HG03064 (cell line): ENCODE data around the gene SLC26A9.

ENCODE experiments used
- ATAC-seq: cut with Tn5 transposase; IDR thresholded peaks from one replicate; pipeline ENCODE4 v1.9.1; 2021; ENCODE audit warnings: low read depth; ENCODE audit not compliant: unreplicated experiment

SLC26A9 gene

DNA sequence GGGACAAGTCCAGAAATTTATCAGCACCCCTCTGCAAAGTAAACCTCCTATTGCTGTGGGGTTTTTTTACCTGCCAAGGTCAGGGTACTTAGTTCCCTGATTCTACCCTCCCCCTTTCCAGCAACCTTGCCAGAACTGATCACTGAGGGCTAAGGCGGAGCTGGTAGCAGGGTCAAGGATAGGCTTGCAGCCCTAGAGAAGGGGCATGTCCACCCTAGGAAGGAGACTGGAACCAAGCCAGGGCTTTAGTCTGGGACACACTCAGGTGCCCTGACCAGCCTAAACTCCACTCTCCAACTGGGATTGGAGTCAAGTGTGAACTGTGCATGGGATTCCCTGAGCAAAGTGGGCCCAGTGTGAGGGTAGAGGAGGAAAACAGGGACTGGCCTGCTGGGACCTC, 6.5 kb upstream of the SLC26A9 start:
- ATAC-seq = no peak

DNA sequence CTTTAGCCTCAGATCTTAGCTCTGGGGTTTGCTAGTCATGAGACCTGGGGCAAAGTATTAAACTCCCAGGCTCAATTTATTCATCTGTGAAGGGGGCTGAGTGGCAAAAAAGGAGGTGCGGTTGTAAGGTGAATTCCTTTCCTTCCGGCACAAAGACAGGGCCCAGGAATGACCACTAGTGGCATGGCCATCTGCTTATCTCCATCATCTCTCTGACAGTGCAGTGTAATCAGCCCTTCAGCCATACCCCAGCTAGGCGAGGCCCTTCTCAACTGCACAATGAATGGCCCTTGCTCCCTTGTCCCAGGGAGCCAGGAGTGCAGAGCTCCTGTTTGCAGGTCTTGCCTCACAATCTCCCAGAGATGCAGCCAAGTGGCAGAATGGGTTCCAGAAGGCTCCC, 5.6 kb upstream of the SLC26A9 start:
- ATAC-seq = no peak

DNA sequence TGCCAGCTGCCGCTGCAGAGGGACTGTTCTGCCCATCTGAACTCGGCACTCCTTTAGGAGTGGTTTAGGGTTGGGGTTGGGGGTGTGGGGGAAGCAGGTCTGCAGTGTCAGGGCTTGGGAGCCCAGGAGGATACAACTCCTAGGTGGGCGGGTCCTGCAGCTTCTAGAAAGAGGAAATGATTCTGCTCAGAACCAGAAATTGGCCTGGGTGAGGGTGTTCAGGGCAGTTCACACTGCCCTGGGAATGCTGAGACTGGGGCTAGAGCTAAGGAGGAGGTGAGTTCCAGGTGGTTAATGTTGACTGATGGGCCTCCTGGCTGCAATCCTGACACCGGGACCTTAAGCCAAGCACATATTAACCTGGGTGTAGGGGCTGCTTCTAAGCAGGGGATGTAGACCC, 4.8 kb upstream of the SLC26A9 start:
- no peak for ATAC-seq

DNA sequence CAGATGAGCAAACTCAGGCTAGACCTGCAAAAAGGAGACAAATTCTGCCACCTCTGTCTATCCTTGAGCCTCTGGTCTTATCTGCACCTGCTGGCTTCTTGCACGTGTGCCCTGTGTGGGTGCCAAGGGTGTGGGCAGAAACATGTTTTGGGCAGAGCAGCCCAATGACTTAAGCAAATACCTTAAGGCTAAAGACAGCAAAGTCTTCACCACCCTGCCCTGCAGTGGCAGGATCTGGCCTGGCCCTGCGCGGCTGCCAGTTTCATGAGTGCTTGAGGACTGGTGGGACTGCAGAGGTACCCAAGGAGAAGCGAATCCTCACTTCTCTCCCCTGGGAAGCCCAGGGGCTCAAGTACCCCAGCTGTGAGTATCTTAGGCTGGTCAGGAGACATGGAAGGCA, 3.8 kb upstream of the SLC26A9 start:
- no peak for ATAC-seq

DNA sequence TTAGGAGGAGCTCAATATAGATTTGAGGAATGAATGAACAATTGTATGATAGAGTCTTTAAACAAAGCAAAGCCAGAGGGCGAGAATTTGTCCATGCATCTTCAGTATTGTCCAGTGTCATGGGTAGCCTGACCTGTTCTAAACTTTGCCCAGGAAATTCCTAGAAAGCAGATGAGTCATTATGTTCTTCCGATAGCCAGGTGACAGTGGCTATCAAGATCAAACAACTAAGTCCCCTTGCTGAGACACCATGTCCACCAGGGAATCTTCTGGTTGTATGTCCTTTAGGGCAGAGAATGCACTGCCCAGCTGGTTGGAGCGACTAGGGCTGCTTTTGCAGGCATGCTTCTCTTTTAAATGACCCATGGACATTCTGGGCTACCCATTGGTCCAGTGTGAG, 1.8 kb upstream of the SLC26A9 start:
- ATAC-seq = no peak

DNA sequence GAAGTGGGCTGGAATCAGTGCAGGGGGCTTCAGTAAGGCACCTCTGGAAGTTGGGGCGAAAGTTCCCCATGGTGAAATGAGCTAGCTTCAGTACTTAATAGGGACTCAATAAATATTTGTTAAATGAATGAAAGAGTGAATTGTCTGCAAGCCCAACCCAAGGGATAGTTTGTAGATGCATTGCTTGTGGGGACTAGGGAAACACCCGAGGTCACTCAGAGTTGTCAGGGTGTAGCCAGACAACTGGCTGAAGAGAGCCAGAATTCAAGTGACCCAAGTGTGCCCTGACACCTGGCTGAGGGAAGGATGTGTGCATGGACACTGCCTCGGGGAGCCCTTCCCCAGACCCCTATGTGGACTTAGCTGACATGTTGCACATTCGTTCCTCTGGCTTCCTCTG, 1.3 kb upstream of the SLC26A9 start:
- ATAC-seq = no peak

DNA sequence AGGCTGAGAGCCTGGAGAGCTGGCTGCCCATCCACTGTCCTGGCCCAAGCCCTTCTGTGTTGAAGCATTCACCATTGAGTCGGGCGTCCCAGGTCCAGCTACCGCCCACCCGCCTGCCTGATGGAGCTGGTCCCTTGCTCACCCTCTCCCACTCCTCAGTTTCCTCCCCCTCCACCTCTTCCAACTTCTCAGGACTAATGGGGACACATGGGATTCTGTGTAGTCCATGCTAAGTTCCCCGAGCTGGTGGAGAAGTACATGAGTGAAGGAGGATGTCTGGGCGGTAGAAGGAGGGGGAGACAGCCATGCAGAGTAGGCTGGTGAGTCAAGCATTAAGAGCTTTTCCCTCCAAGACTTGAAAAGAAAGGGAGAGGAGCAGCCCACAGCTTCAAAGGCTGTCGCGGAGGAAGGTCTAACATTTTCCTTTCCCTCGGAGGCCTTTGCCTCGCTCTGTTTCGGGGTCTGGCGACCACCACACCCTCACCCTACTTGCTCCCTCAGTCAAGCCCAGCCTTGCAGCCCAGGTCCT, 561 bp downstream of the SLC26A9 start:
- no peak for ATAC-seq

DNA sequence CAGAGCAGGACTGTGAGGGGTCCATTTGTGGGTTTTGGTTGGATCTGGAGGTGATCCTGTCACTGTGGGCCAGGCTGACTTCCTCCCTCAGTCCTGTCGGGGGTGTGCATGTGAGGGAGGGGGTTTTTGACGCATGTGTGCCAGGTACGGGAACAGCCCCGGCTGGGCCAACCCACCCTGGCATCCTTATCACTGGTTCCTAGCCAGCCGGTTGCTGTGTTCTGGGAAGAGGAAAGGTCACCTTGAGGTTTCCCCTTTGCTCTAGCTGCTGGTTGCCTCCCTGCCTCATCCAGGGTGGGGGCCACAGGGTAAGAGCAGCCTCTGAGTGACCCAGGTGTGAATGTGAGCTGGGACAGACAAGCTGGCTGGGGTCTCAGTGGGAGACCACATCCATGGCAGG, 2.5 kb downstream of the SLC26A9 start:
- ATAC-seq = no peak

DNA sequence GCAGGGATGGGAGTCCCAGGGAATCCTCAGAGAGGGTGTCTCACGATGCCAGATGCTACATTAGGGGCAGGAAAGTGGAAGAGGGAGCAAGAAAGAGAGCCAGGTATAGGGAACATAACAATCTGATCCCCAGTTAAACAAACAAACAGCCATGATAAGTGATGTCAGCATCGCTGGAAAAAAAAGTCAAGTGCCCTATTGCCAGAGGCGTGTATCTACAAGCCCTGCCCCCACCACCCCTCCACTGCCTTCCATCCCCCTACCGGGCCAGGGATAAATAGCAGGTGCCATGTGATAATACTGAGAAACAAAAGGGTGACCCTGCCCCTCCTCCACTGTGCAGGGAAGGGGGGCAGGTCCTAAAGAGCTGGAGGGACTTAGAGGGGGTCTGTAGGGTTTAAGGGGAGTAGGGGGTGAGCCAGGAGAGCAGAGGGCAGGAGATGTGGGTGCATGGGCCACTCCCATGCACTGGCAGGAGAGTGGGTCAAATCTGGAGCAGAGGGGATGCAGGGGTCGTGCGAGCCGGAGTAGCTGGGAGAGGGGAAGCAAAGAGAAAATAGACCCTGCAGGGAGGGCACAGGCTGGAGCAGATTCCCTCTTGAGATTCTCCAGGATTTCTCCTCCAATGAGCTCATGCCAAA, 3.4 kb downstream of the SLC26A9 start:
- ATAC-seq = no peak

DNA sequence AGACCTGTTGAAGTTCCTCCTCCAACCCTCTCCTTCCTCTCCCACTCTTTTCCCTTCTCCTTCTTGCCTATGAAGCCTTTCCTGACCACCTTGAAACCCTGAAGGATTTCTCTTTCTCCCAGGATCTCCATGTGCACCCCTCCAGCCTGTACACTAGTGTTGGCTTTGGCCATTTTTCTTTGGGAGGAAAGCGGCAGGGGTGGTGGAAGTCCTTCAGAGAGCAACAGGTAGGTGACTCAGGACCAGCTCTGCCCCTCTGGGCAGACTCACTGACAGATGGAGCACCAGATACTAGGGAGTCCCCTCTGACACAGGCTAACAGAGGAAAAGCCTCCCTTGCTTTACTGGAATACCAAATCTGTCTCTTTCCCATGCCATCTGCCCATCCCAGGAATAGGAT, 4.6 kb downstream of the SLC26A9 start:
- no peak for ATAC-seq

DNA sequence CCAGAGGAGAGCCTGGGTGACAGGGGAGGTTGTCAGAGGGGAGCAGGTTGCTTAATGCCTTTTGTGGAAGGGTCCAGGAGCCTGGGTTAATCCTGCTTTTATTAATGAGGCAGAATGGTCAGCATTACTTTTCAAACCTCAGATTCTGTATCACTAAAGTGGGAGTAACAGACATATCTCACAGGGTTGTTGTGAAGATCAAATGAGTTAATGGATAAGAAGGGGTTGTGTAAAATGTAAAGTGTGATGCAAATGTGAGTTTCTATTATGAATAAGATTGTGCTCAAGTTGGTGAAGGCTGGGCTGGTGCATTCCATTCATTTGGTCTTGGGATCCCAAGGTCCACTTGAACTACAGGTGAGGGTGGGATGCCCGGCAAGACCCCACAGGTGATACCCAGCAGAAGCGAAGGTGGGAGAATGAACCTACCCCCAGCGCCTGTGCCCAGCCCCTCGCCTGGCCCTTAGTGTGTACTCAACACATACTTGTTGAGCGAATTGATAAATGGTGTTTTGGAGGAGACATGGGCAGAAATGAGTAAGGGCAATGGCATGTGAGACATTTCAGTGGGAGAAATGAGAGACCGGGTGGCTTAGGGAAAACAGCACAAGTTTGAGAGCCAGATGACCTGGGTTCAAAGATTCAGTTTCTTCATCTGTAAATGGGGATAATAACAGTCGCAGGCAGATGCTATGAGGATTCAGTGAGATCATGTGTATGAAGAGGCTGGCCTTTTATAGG, 6.2 kb downstream of the SLC26A9 start:
- ATAC-seq = no peak

DNA sequence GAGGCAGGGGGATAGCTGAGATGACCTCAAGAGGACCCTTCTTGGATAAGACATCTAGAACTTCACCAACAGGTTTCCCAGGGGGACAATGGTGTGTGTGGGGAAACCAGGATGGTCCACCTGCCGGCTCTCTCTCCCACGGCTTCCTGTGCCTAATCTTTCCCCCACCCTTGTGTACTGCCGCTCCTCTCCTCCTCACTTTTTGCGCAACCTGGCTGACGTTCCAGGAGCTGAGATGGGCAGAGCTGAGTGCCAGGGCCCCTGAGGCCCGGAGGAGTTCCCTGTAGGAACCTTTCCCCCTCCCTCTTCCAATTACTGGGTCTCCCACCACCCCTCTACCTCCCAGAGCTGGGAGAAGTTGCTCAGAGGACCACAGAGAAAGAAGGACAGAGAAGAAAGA, 6.9 kb downstream of the SLC26A9 start:
- no peak for ATAC-seq

DNA sequence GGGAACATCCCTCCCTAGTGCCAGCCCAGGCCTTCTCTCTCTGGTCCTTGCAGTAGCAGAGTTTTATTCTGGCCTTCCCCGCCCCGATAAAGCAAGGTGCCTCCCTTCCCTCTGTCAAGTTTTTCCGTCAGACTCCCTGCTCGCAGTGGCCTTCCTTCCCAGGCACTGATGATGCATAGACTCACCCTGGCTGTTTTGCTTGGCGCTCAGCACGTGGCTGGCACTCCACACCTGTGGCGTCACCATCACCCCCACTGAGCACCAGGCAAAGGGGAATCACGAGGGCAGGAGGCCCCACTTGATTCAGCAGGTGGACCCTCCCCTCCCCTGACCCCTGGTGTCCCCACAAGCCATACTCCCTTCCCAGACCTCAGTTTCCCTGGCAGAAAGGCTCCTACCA, 7.4 kb downstream of the SLC26A9 start:
- no peak for ATAC-seq

DNA sequence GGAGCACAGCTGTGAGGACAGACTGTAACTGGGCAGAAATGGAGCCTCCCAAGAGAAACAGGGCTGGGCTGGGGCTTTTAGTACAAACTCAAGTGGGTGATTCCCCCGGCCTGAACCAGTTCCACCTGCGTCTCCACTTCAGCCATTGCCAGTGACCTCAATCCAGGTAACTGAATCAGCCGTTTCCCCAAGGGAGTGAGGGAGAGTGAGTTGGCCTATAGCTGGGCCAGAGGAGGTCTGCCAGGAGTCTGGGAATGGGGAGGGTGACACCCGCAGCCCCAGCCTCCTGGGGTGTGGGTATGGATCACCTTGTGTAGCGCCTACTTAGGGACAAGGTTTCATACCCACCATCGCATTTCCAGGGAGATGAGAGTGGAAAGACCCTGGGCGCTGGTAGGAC, 8.5 kb downstream of the SLC26A9 start:
- ATAC-seq = no peak

DNA sequence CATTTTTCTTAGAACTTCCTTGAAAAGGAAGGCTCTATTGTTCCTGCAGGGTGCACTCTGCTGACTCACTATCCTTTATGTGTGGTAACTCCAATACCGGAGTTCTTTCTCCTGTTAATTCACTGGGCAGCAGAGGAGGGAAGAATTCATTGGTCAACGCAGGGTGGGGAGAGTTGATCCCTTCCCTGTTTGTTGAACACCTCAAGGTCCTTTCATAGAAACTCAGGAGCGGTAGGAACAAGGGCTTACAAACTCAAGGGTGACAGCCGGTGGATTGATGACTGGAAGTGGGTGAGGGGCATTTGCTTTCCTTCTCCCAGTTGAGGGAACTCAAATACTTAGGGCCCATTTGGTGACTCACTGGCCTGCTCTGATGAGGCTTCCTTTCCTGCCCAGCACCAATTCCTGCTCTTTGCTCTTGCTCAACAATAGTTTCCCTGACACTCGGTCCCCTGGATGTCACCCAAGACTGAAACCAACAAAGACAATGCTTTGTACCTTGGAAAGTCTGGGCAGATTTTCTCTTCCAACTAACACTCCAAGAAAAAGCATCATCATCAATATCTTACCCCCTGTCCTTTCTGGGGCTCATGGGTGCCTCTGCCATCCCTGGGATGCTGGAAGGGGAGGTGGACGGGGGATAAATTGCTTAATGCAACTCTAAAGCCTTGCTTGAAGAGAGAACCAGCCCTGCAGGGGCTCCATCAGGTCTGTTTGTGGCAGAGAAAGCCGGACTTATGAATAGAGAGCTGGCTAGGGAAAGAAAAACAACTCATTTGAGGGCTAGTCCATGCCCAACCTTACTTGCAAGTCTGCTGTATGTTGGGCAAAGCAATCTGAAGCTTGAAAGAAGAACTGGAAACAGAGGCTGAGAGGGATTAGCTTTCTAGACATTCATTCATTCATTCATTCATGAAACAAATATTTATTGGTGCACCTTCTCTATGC, 9.3 kb downstream of the SLC26A9 start:
- no peak for ATAC-seq

DNA sequence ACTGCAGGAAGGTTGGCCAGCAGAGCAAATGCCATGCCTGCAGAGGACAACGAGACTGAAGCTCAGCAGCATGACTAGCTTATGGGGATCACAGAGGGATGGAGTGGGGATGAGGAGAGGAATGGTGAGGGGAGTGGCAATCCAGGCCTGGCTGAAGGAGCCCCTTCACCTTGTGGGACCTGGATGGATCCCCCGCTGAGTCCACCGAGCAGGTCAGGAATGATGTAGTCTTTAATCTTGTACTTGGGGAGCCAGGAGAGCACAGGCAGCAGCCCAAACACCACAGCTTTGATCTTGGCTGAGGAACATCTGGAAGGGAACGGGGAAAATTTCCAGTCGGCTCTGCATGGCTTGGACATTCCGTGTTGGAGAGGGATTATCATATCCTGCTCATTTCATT, 10.5 kb downstream of the SLC26A9 start:
- ATAC-seq = no peak

DNA sequence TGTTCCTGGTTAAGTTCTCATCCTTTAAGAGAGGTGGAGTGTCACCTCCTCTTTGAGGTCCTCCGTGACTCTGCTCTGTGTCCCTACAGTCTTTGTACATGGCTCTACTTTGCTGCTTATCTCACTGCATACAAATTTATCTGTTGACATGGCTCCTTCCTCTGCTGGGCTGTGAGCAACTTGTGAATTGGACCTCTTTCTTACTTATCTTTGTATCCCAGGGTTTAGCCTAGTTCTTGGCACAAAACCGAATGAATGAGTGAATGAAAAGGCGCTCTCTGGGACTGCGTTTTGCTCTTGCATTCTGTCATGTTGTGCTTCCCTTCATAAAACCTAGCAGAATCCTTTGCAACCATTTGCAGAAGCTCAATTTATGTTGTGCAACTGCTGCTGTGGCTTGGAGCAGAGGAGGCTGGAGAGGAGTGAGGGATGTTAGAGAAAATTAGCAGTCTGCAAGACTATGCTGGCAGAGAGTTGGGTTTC, 12.4 kb downstream of the SLC26A9 start:
- ATAC-seq = no peak

DNA sequence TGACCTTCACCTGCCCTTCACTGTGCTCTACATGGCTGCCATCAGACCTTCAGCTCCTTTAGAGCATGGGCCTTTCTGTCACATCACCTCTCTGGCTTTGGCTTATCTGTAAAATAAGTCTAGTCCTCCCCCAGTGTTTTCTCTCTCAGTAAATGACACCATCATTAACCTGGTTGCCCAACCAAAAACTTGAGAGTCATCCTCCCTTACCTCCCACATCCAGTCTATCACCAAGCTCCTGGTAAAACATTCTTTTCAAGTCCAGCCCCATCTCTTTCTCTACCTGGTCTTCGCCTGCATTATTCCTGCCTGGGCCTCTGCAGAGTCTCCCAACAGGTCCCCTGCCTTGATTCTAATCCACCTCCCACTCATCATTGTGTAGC, 13.1 kb downstream of the SLC26A9 start:
- ATAC-seq = no peak

DNA sequence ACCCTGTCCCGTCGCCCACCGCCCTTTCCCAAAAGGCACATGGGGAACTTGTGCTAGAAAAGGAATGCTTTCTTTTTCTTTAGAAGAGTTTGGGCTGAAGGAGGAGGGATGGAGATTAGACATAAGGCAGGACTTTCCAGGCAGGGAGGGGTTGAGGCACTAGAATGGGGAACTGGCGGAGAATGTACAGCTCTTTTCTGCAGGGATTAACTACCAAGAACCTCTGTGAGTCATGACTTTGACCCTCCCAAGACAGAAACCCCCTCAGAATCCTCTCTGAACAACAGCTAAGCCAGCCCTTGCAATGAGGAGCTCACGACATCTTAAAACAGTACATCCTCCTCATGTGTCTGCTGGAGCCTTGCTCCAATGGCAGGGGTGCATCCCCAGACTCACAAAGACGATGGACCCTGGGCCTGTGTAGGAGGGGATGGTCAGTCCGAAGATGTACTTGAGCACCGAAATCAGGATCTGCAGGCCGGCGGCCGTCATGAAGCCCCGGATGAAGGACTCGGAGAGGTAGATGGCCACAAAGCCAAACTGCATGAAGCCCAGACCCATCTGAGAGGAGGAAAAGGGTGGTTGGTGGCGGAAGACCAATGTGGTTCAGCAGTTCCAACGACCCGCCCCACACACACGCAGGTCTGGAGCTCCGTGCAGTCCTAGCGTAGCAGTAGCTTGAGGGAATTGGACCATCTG, 13.6 kb downstream of the SLC26A9 start:
- ATAC-seq = no peak

DNA sequence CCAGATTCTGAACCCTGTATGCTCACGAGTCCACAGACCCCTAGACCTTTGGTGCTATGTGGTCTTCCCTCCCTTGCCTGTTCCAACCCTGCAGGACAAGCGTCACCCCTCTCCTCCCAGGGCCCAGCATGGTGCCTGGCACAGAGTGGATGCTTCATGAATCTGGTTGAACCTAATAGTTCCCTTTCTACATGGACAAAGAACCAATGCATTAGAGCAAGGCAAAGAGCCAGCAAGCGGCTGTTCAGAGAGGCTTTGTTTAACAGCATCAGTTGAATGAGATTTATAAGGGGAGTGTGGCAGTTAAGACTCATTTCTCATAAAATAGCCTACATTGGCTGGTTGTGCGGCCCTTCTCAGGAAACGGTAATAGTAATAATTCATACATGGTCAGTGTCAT, 14.9 kb downstream of the SLC26A9 start:
- ATAC-seq = no peak

DNA sequence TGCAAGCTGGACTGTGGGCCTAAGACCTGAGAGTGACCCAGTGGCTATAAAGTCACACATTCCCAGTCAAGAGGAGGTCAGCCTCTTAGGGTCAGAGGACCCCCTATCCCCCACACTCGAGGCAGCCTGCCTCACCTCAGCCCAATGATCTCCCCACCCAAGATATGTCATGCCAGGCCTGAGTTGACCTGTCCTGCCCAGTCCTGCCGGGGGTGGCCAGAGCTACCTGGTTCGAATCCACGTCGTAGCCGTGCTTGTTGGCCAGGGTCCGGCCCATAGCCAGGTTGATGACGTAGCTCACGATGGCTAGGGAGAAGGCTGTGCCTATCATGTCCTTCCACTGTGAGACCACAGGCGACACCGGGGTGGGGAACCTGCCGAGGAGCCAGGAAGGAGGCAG, 15.6 kb downstream of the SLC26A9 start:
- ATAC-seq = no peak
